Neural crest cell (in vitro differentiated cells): ENCODE measurements around the gene CCNY. TPM values are rescaled to one million over a fixed set of nuclear protein-coding genes. Genes with fewer than 3 reads are reported as not detected.
"Not testable (repeated sequence)": the region's sequence is repeated elsewhere in the genome, so short reads cannot be mapped to it uniquely, and the experiment has no call there.

Experiments used
- DNase-seq: peaks from one replicate; pipeline ENCODE4 v3.0.0; 2021; ENCODE audit warnings: low read depth, mixed read lengths, low spot score
- H3K27ac Mint-ChIP-seq: one replicate; pipeline ENCODE4 v1.8.0; 2021; ENCODE audit warnings: mild to moderate bottlenecking, mixed read lengths; ENCODE audit not compliant: unreplicated experiment
- H3K27me3 Mint-ChIP-seq: 2 replicates; pipeline ENCODE4 v1.8.0; 2021; ENCODE audit warnings: low read depth, mild to moderate bottlenecking, mixed read lengths
- H3K36me3 Mint-ChIP-seq: 2 replicates; pipeline ENCODE4 v1.8.0; 2021; ENCODE audit warnings: low read depth, mild to moderate bottlenecking, mixed read lengths
- H3K4me1 Mint-ChIP-seq: 2 replicates; pipeline ENCODE4 v1.8.0; 2021; ENCODE audit warnings: mixed read lengths
- H3K4me3 Mint-ChIP-seq: one replicate; pipeline ENCODE4 v1.8.0; 2021; ENCODE audit warnings: mild to moderate bottlenecking, mixed read lengths
- H3K9me3 Mint-ChIP-seq: 2 replicates; pipeline ENCODE4 v1.8.0; 2021; ENCODE audit warnings: mixed read lengths
- CTCF ChIP-seq: fragments of 200-600 bp; sonication (generic); conservative IDR thresholded peaks from 2 replicates; pipeline ENCODE4 v1.5.0; 2021; ENCODE audit warnings: antibody characterized with exemption, mild to moderate bottlenecking
- total RNA-seq: library from RNA; stranded (reverse); gene quantifications from 2 replicates; pipeline ENCODE4 v1.2.1, GENCODE V29; 2021

The CCNY gene
- total RNA-seq, 1 donor from 2014 or later, result 57.0 TPM

GRCh38 chr10:35352097-35352496 lies 15.8 kb downstream of the CCNY start:
- Mint-ChIP-seq H3K27me3 (no peaks in the 10 kb centered on the region), H3K27ac (no peak overlapping the region), H3K9me3 (no peaks in the 10 kb centered on the region), H3K36me3 (peaks cover 3% of the 10 kb centered on the region), H3K4me1 (peaks cover 52% of the 10 kb centered on the region), H3K4me3 (no peak overlapping the region)
- no peak for TF ChIP-seq CTCF
- DNase-seq, result no peak

GRCh38 chr10:35352512-35352911 lies 16.2 kb downstream of the CCNY start:
- Mint-ChIP-seq H3K36me3 (peaks cover 3% of the 10 kb centered on the region), H3K27ac (no peak overlapping the region), H3K4me1 (peaks cover 50% of the 10 kb centered on the region), H3K4me3 (no peak overlapping the region), H3K9me3 (no peaks in the 10 kb centered on the region), H3K27me3 (no peaks in the 10 kb centered on the region)
- DNase-seq, result no peak
- no peak for TF ChIP-seq CTCF

- Mint-ChIP-seq H3K27ac (no peak overlapping the region), H3K4me3 (no peak overlapping the region), H3K27me3 (no peaks in the 10 kb centered on the region), H3K36me3 (peaks cover 3% of the 10 kb centered on the region), H3K9me3 (no peaks in the 10 kb centered on the region), H3K4me1 (peaks cover 41% of the 10 kb centered on the region)
- DNase-seq, result no peak
- no peak for TF ChIP-seq CTCF
Observed at GRCh38 chr10:35353395-35353794, 17.1 kb downstream of the CCNY start.

- no peak for DNase-seq
- H3K27ac Mint-ChIP-seq, result no peak overlapping the region
- no peak overlapping the region for H3K4me3 Mint-ChIP-seq
- no peaks in the 10 kb centered on the region for H3K27me3 Mint-ChIP-seq
- TF ChIP-seq CTCF, result no peak
- H3K36me3 Mint-ChIP-seq, result peaks cover 3% of the 10 kb centered on the region
- no peaks in the 10 kb centered on the region for H3K9me3 Mint-ChIP-seq
- H3K4me1 Mint-ChIP-seq, result peaks cover 37% of the 10 kb centered on the region
Observed at GRCh38 chr10:35353805-35354204, 17.5 kb downstream of the CCNY start.

GRCh38 chr10:35354257-35354656 lies 17.9 kb downstream of the CCNY start:
- H3K27ac Mint-ChIP-seq, DNase-seq, H3K9me3 Mint-ChIP-seq, H3K27me3 Mint-ChIP-seq, H3K4me3 Mint-ChIP-seq, H3K36me3 Mint-ChIP-seq: not testable (repeated sequence)
- H3K4me1 Mint-ChIP-seq, result peaks cover 33% of the 10 kb centered on the region

GRCh38 chr10:35355971-35356724 lies 19.8 kb downstream of the CCNY start:
- DNase-seq, result no peak
- peaks cover 3% of the 10 kb centered on the region for H3K36me3 Mint-ChIP-seq
- no peak for TF ChIP-seq CTCF
- peaks cover 15% of the 10 kb centered on the region for H3K4me1 Mint-ChIP-seq
- H3K27ac Mint-ChIP-seq, result no peak overlapping the region
- no peak overlapping the region for H3K4me3 Mint-ChIP-seq
- H3K27me3 Mint-ChIP-seq, result no peaks in the 10 kb centered on the region
- no peaks in the 10 kb centered on the region for H3K9me3 Mint-ChIP-seq
